GM21526 (cell line): ENCODE measurements around the gene CDC20.

Experiments
- ATAC-seq: cut with Tn5 transposase; IDR thresholded peaks from one replicate; pipeline ENCODE4 v1.9.1; 2021; ENCODE audit warnings: moderate library complexity; ENCODE audit not compliant: unreplicated experiment, low FRiP score

Gene CDC20

GRCh38 chr1:43358746-43359693 lies at the start of gene CDC20:
Gene CDC20 (plus strand): TSS chr1:43358981. CDS start chr1:43359216, 235 bp downstream.
- peak; percentile 91 for ATAC-seq

- ATAC-seq: no peak
Observed at GRCh38 chr1:43309405-43310025, 49.3 kb upstream of the CDC20 start.

- ATAC-seq: no peak
Observed at GRCh38 chr1:43311521-43311920, 47.3 kb upstream of the CDC20 start.

GRCh38 chr1:43312212-43312623 lies 46.6 kb upstream of the CDC20 start:
- ATAC-seq: no peak

GRCh38 chr1:43312663-43313515 lies 45.9 kb upstream of the CDC20 start:
- no peak for ATAC-seq

GRCh38 chr1:43313771-43314170 lies 45.0 kb upstream of the CDC20 start:
- no peak for ATAC-seq

GRCh38 chr1:43314233-43314632 lies 44.5 kb upstream of the CDC20 start:
- ATAC-seq: no peak

- ATAC-seq: no peak
Observed at GRCh38 chr1:43315481-43315880, 43.3 kb upstream of the CDC20 start.

GRCh38 chr1:43315963-43316737 lies 42.6 kb upstream of the CDC20 start:
- ATAC-seq: no peak

GRCh38 chr1:43316738-43317520 lies 41.9 kb upstream of the CDC20 start:
- no peak for ATAC-seq

GRCh38 chr1:43317817-43318471 lies 40.8 kb upstream of the CDC20 start:
- ATAC-seq: no peak

- no peak for ATAC-seq
Observed at GRCh38 chr1:43318831-43319230, 40.0 kb upstream of the CDC20 start.

- ATAC-seq: no peak
Observed at GRCh38 chr1:43319288-43319687, 39.5 kb upstream of the CDC20 start.

- ATAC-seq: no peak
Observed at GRCh38 chr1:43319766-43320165, 39.0 kb upstream of the CDC20 start.

GRCh38 chr1:43321331-43321891 lies 37.4 kb upstream of the CDC20 start:
- no peak for ATAC-seq

GRCh38 chr1:43322506-43322905 lies 36.3 kb upstream of the CDC20 start:
- ATAC-seq: no peak

GRCh38 chr1:43324810-43325209 lies 34.0 kb upstream of the CDC20 start:
- no peak for ATAC-seq

GRCh38 chr1:43325381-43325780 lies 33.4 kb upstream of the CDC20 start:
- no peak for ATAC-seq
